Ramos (cell line): ENCODE data around the gene PICK1.

Experiments
- in situ Hi-C: fragments of 300-500 bp; cut with MboI; formaldehyde crosslinking; loops from one replicate; pipeline ENCODE4 v1.14.3; 2022; ENCODE audit warnings: low sequenced_read_pairs; ENCODE audit not compliant: unreplicated experiment

PICK1 gene

GRCh38 chr22:38056969-38057891 is at the start of gene PICK1:
TSS of gene PICK1 (plus strand) at chr22:38057404. CDS start at chr22:38057810, 406 bp downstream.
- in situ Hi-C loops: no loop called here

- in situ Hi-C loops: no loop called here
These were observed 48.0 kb upstream of the PICK1 start for GRCh38 chr22:38009000-38009806.

GRCh38 chr22:38012604-38013072 is 44.6 kb upstream of the PICK1 start:
- in situ Hi-C loops: no loop called here

- in situ Hi-C loops: no loop called here
These were observed 43.1 kb upstream of the PICK1 start for GRCh38 chr22:38014083-38014482.

- in situ Hi-C loops: no loop called here
These were observed 40.7 kb upstream of the PICK1 start for GRCh38 chr22:38016182-38017151.

GRCh38 chr22:38017272-38017920 is 39.8 kb upstream of the PICK1 start:
- in situ Hi-C loops: no loop called here

- in situ Hi-C loops: no loop called here
These were observed 39.0 kb upstream of the PICK1 start for GRCh38 chr22:38017939-38018885.

- in situ Hi-C loops: no loop called here
These were observed 38.0 kb upstream of the PICK1 start for GRCh38 chr22:38018938-38019827.

GRCh38 chr22:38021206-38021605 is 36.0 kb upstream of the PICK1 start:
- in situ Hi-C loops: no loop called here

- in situ Hi-C loops: no loop called here
These were observed 34.2 kb upstream of the PICK1 start for GRCh38 chr22:38023045-38023444.

GRCh38 chr22:38025514-38025913 is 31.7 kb upstream of the PICK1 start:
- in situ Hi-C loops: no loop called here

GRCh38 chr22:38026130-38027111 is 30.8 kb upstream of the PICK1 start:
- in situ Hi-C loops: no loop called here

- in situ Hi-C loops: no loop called here
These were observed 29.7 kb upstream of the PICK1 start for GRCh38 chr22:38027487-38027886.

GRCh38 chr22:38028344-38029130 is 28.7 kb upstream of the PICK1 start:
- in situ Hi-C loops: no loop called here

- in situ Hi-C loops: no loop called here
These were observed 27.8 kb upstream of the PICK1 start for GRCh38 chr22:38029370-38029769.
